Endothelial cell of umbilical vein (primary cell): Measurements from ENCODE around the gene HMBS. TPM values are rescaled to one million over a fixed set of nuclear protein-coding genes. Genes with fewer than 3 reads are reported as not detected.
A peak's percentile ranks its signal among the peaks of the same experiment; 100 is the strongest.

Experiments
- BruUV-seq: library from RNA; stranded (reverse); fragments of 400-500 nt; replicated peaks from 2 replicates; lab custom pipeline; 2021; lab: Mats Ljungman, UMichigan
- CTCF ChIA-PET: fragments of 300-600, 350-600 bp; sonication (Branson Sonifier 250); formaldehyde crosslinking; loops from one replicate; lab custom pipeline; 2021; ENCODE audit warnings: antibody characterized with exemption, inconsistent platforms; lab: Charles Lee
- POLR2A ChIA-PET: fragments of 300-600, 350-600 bp; sonication (Branson Sonifier 250); formaldehyde crosslinking; loops from one replicate; lab custom pipeline; 2021; ENCODE audit warnings: antibody characterized with exemption, inconsistent platforms; lab: Charles Lee
- DNase-seq: peaks from one replicate; pipeline ENCODE4 v3.0.0-alpha.2; 2011; ENCODE audit warnings: low read depth, low spot score
- FAIRE-seq: peaks from 2 replicates; lab custom pipeline; 2011; peaks lifted over from hg19 to GRCh38; lab: Jason Lieb, UNC
- H2AFZ ChIP-seq: 2 replicates; pipeline ENCODE4 v1.6.0; 2012; ENCODE audit warnings: low read depth, low read length, control low read depth, inconsistent platforms
- H3K27ac ChIP-seq: 2 replicates; pipeline ENCODE4 v1.5.1; 2011; ENCODE audit warnings: low read depth, mild to moderate bottlenecking, control low read depth, low read length, moderate library complexity; ENCODE audit not compliant: insufficient read depth
- H3K27me3 ChIP-seq, 2 experiments: 2 replicates each; pipeline versions ENCODE4 v1.6.0 to v1.6.1; 2011; ENCODE audit warnings: low read length in 2 of 2, mixed read lengths in 1 of 2; ENCODE audit not compliant: control insufficient read depth in 2 of 2, insufficient read depth in 2 of 2
- H3K36me3 ChIP-seq, 2 experiments: 2 replicates in 1 of 2; 3 replicates in 1 of 2; pipeline ENCODE4 v1.5.1; 2011; ENCODE audit warnings: low read length in 2 of 2, mild to moderate bottlenecking in 1 of 2, moderate library complexity in 1 of 2; ENCODE audit not compliant: control insufficient read depth in 2 of 2, insufficient read depth in 2 of 2; ENCODE audit errors: extremely low read depth in 1 of 2
- H3K4me1 ChIP-seq: 3 replicates; pipeline ENCODE4 v1.5.1; 2011; ENCODE audit warnings: mild to moderate bottlenecking, low read length; ENCODE audit not compliant: control insufficient read depth, insufficient read depth; ENCODE audit errors: extremely low read depth
- H3K4me2 ChIP-seq: 2 replicates; pipeline ENCODE4 v1.6.1; 2011; ENCODE audit warnings: low read length, control low read depth, mixed read lengths; ENCODE audit not compliant: insufficient read depth
- H3K4me3 ChIP-seq, 3 experiments: fragments of 200-600 bp in 1 of 3; sonication (generic), shearing (Covaris generic) in 1 of 3; replicated peaks in 1 of 3; 2 replicates each; pipeline ENCODE4 v1.5.1; 2011 to 2016; ENCODE audit warnings: control low read depth in 3 of 3, low read length in 3 of 3, mild to moderate bottlenecking in 2 of 3, inconsistent platforms in 1 of 3, low read depth in 1 of 3, moderate library complexity in 1 of 3; ENCODE audit not compliant: insufficient read depth in 1 of 3
- H3K79me2 ChIP-seq: 2 replicates; pipeline ENCODE4 v1.6.0; 2012; ENCODE audit warnings: low read length, inconsistent platforms; ENCODE audit not compliant: control insufficient read depth, insufficient read depth
- H3K9ac ChIP-seq: replicated peaks from 2 replicates; pipeline ENCODE3; 2011; ENCODE audit warnings: low read length, control low read depth; ENCODE audit not compliant: insufficient read depth; ENCODE audit errors: extremely low read depth
- H3K9me1 ChIP-seq: replicated peaks from 3 replicates; pipeline ENCODE4 v1.6.0; 2011; ENCODE audit warnings: mild to moderate bottlenecking, low read length; ENCODE audit not compliant: control insufficient read depth, insufficient read depth; ENCODE audit errors: extremely low read depth
- H3K9me3 ChIP-seq: replicated peaks from 2 replicates; pipeline ENCODE4 v1.5.1; 2012; ENCODE audit warnings: low read length, inconsistent platforms; ENCODE audit not compliant: control insufficient read depth, insufficient read depth
- H4K20me1 ChIP-seq: replicated peaks from 2 replicates; pipeline ENCODE3; 2011; ENCODE audit warnings: mild to moderate bottlenecking, low read length; ENCODE audit not compliant: control insufficient read depth, insufficient read depth; ENCODE audit errors: extremely low read depth
- EZH2 ChIP-seq: IDR thresholded peaks from 2 replicates; pipeline ENCODE4 v1.6.1; 2012; ENCODE audit warnings: borderline replicate concordance, low read depth, mild to moderate bottlenecking, moderate library complexity, low read length, inconsistent platforms; ENCODE audit not compliant: severe bottlenecking
- FOS ChIP-seq: IDR thresholded peaks from 2 replicates; pipeline ENCODE4 v1.6.1; 2011; ENCODE audit warnings: mild to moderate bottlenecking, low read length, moderate library complexity, borderline replicate concordance; ENCODE audit not compliant: insufficient read depth
- GATA2 ChIP-seq: IDR thresholded peaks from 2 replicates; pipeline ENCODE4 v1.7.0; 2011; ENCODE audit warnings: low read depth, mild to moderate bottlenecking, moderate library complexity, mixed read lengths, low read length; ENCODE audit not compliant: insufficient read length, insufficient read depth
- JUN ChIP-seq: IDR thresholded peaks from 2 replicates; pipeline ENCODE4 v1.6.1; 2011; ENCODE audit warnings: borderline replicate concordance, low read depth; ENCODE audit not compliant: insufficient read length, insufficient read depth
- MYC ChIP-seq: IDR thresholded peaks from one replicate; pipeline ENCODE4 v1.6.1; 2011; ENCODE audit warnings: mild to moderate bottlenecking, low read depth, low read length
- POLR2A ChIP-seq: IDR thresholded peaks from 2 replicates; pipeline ENCODE4 v1.6.1; 2012; ENCODE audit warnings: low read depth, mild to moderate bottlenecking, control low read depth, low read length
- POLR2AphosphoS5 ChIP-seq: IDR thresholded peaks from 2 replicates; pipeline ENCODE4 v1.6.1; 2012; ENCODE audit warnings: low read depth, mild to moderate bottlenecking, control low read depth, low read length, moderate library complexity; ENCODE audit not compliant: insufficient read depth
- dilution Hi-C: fragments of 300-500 bp; cut with MboI; formaldehyde crosslinking; loops from one replicate; pipeline ENCODE4 v1.15.0; 2019; ENCODE audit warnings: low sequenced_read_pairs; ENCODE audit not compliant: extremely low pct_ligation_motif_present
- intact Hi-C: fragments of 100-400 bp; cut with micrococcal nuclease; formaldehyde crosslinking; loops from one replicate; pipeline ENCODE4 v1.10.0; 2022
- polyA plus RNA-seq, 4 experiments: library from polyadenylated mRNA; depleted of rRNA in 3 of 4; stranded (reverse) in 3 of 4; unstranded in 1 of 4; fragments of >200 nt; gene quantifications; 2 replicates each; pipeline versions ENCODE4 v1.2.1 to v1.2.3, GENCODE V29; 2011 to 2012; ENCODE audit warnings: missing spikeins in 1 of 4
- total RNA-seq: library from RNA; stranded (reverse); gene quantifications from 2 replicates; pipeline ENCODE4 v1.2.3, GENCODE V29; 2021
- TF ChIP-seq, protein P1 (sequence below), 2 donors: IDR thresholded peaks; 1 replicate in 1 of 2; 2 replicates in 1 of 2; pipeline ENCODE4 v1.5.1; 2011; ENCODE audit warnings: low read length in 2 of 2, mild to moderate bottlenecking in 2 of 2, moderate library complexity in 2 of 2, control low read depth in 1 of 2, inconsistent platforms in 1 of 2, low read depth in 1 of 2; ENCODE audit not compliant: insufficient read depth in 1 of 2; ENCODE audit errors: extremely low read depth in 1 of 2
- TF ChIP-seq, protein P2 (sequence below): IDR thresholded peaks from 2 replicates; pipeline ENCODE4 v1.6.1; 2011; ENCODE audit not compliant: insufficient read depth, insufficient read length

Gene HMBS
- total and polyA plus RNA-seq, 2 donors (not counting 3 experiments of a cell fraction or from before 2014, with no cell fraction given) = 13.5 to 24.8 TPM

GRCh38 chr11:119085437-119085847 lies 761 bp downstream of the HMBS start:
- peak overlapping the region; percentile 49 for H3K27ac ChIP-seq
- peaks cover 12% of the 10 kb centered on the region for H3K4me1 ChIP-seq
- H3K36me3 ChIP-seq = peaks cover 3 to 16% of the 10 kb centered on the region in 2 experiments
- ChIA-PET CTCF (interaction anchor here (0.7 to 3.6 kb wide), 9 partner anchors 9 to 271 kb away, joined by 3 to 16 read pairs (median 4); partner anchors contain the start of genes CBL and VPS11), POLR2A (interaction anchor here (0.6 to 3.2 kb wide), 6 partner anchors 9 to 86 kb away, joined by 3 to 23 read pairs (median 4); partner anchors contain the start of genes DPAGT1 and VPS11)
- dilution Hi-C loops (no loop called here), intact Hi-C loops (loop anchor here (1.0 to 5.0 kb wide), 2 partner anchors 9 to 173 kb away; no protein-coding TSS in a partner anchor)
- H3K4me2 ChIP-seq = peak overlapping the region; percentile 82
- DNase-seq (no peak), FAIRE-seq (no peak)
- peaks cover 5% of the 10 kb centered on the region for H3K79me2 ChIP-seq
- peak overlapping the region; percentile 37 for H3K9ac ChIP-seq
- no peaks in the 10 kb centered on the region for H3K9me3 ChIP-seq
- peak overlapping the region; percentile 10 to 77 (median 70) for H3K4me3 ChIP-seq
- no peaks in the 10 kb centered on the region for H3K27me3 ChIP-seq
- no peaks in the 10 kb centered on the region for H4K20me1 ChIP-seq
- TF ChIP-seq EZH2 = no peak
- TF ChIP-seq FOS = no peak
- no peak for TF ChIP-seq MYC
- no peak for TF ChIP-seq GATA2
- TF ChIP-seq JUN = no peak
- TF ChIP-seq, protein P1, sequence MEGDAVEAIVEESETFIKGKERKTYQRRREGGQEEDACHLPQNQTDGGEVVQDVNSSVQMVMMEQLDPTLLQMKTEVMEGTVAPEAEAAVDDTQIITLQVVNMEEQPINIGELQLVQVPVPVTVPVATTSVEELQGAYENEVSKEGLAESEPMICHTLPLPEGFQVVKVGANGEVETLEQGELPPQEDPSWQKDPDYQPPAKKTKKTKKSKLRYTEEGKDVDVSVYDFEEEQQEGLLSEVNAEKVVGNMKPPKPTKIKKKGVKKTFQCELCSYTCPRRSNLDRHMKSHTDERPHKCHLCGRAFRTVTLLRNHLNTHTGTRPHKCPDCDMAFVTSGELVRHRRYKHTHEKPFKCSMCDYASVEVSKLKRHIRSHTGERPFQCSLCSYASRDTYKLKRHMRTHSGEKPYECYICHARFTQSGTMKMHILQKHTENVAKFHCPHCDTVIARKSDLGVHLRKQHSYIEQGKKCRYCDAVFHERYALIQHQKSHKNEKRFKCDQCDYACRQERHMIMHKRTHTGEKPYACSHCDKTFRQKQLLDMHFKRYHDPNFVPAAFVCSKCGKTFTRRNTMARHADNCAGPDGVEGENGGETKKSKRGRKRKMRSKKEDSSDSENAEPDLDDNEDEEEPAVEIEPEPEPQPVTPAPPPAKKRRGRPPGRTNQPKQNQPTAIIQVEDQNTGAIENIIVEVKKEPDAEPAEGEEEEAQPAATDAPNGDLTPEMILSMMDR (IDR thresholded peaks at IDR 0.05; ENCODE audit: extremely low read depth in 1 of 2, insufficient read depth in 1 of 2, low read depth in 1 of 2, low read length in 2 of 2) = no peak
- TF ChIP-seq, protein P2, sequence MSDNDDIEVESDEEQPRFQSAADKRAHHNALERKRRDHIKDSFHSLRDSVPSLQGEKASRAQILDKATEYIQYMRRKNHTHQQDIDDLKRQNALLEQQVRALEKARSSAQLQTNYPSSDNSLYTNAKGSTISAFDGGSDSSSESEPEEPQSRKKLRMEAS = no peak
- TF ChIP-seq POLR2A = no peak
- no peak for TF ChIP-seq POLR2AphosphoS5
- no peaks in the 10 kb centered on the region for H3K9me1 ChIP-seq
- H2AFZ ChIP-seq = peak overlapping the region; percentile 74
- BruUV-seq = TSS peak; percentile 60
